GM12878 (cell line): Measurements from ENCODE around the gene EIF2B4. TPM values are rescaled to one million over a fixed set of nuclear protein-coding genes. Genes with fewer than 3 reads are reported as not detected.

Experiments used
- ATAC-seq: fragments of 200-7000 bp; cut with Tn5 transposase; 3 replicates; pipeline ENCODE4 v1.9.1; 2020; ENCODE audit warnings: mild to moderate bottlenecking, moderate library complexity
- BruUV-seq: library from RNA; stranded (reverse); fragments of 400-500 nt; replicated peaks from 2 replicates; lab custom pipeline; 2021; lab: Mats Ljungman, UMichigan
- CTCF ChIA-PET: fragments of 300-600 bp; sonication (Branson Sonifier 250); formaldehyde crosslinking; extraction: SDS; loops from one replicate; lab custom pipeline; 2021; ENCODE audit warnings: inconsistent platforms; lab: Yijun Ruan, JAX
- POLR2A ChIA-PET: fragments of 350-600 bp; formaldehyde crosslinking; extraction: SDS; loops from one replicate; lab custom pipeline; 2021; ENCODE audit warnings: inconsistent platforms; lab: Charles Lee
- RAD21 ChIA-PET: fragments of 300-600 bp; sonication (Branson Sonifier 250); formaldehyde crosslinking; loops from one replicate; lab custom pipeline; 2023; ENCODE audit warnings: antibody characterized with exemption; ENCODE audit not compliant: unreplicated experiment; lab: Charles Lee
- SMC1A ChIA-PET: fragments of 300-600 bp; sonication (Branson Sonifier 250); formaldehyde crosslinking; loops from one replicate; lab custom pipeline; 2023; ENCODE audit not compliant: unreplicated experiment, uncharacterized antibody; lab: Charles Lee
- DNase-seq: peaks from one replicate; pipeline ENCODE4 v3.0.0-alpha.2; 2011; ENCODE audit warnings: low read depth, low spot score
- FAIRE-seq: peaks from 3 replicates; lab custom pipeline; 2011; peaks lifted over from hg19 to GRCh38; lab: Jason Lieb, UNC
- H2AFZ ChIP-seq: 2 replicates; pipeline ENCODE4 v1.6.0; 2011; ENCODE audit warnings: low read depth, low read length, control low read depth; ENCODE audit not compliant: control insufficient read depth
- H3K27ac ChIP-seq: 2 replicates; pipeline ENCODE4 v1.5.1; 2011; ENCODE audit warnings: control low read depth; ENCODE audit not compliant: control insufficient read depth, insufficient read depth
- H3K27me3 ChIP-seq, 2 experiments: replicated peaks in 1 of 2; 2 replicates each; pipeline versions ENCODE4 v1.6.0 to v1.6.1; 2011; ENCODE audit warnings: low read length in 1 of 2; ENCODE audit not compliant: control insufficient read depth in 2 of 2, insufficient read depth in 2 of 2
- H3K36me3 ChIP-seq, 2 experiments: 2 replicates each; pipeline ENCODE4 v1.5.1; 2011; ENCODE audit warnings: low read length in 1 of 2; ENCODE audit not compliant: control insufficient read depth in 2 of 2, insufficient read depth in 2 of 2
- H3K4me1 ChIP-seq: 2 replicates; pipeline ENCODE4 v1.6.1; 2011; ENCODE audit warnings: mild to moderate bottlenecking, low read length, moderate library complexity, mixed read lengths; ENCODE audit not compliant: control insufficient read depth, insufficient read depth
- H3K4me2 ChIP-seq: 2 replicates; pipeline ENCODE4 v1.6.0; 2011; ENCODE audit warnings: control low read depth; ENCODE audit not compliant: control insufficient read depth, insufficient read depth
- H3K4me3 ChIP-seq: fragments of 200-600 bp; sonication (generic); 2 replicates; pipeline ENCODE4 v1.5.1; 2016
- H3K79me2 ChIP-seq: 2 replicates; pipeline ENCODE4 v1.6.0; 2011; ENCODE audit warnings: low read length; ENCODE audit not compliant: control insufficient read depth, insufficient read depth
- H3K9ac ChIP-seq: 2 replicates; pipeline ENCODE4 v1.8.0; 2011; ENCODE audit warnings: low read length, control low read depth, mixed read lengths; ENCODE audit not compliant: control insufficient read depth, insufficient read depth
- H3K9me3 ChIP-seq: replicated peaks from 3 replicates; pipeline ENCODE4 v1.5.1; 2011; ENCODE audit warnings: mild to moderate bottlenecking, low read length; ENCODE audit not compliant: control insufficient read depth, insufficient read depth
- H4K20me1 ChIP-seq: 2 replicates; pipeline ENCODE4 v1.6.0; 2011; ENCODE audit not compliant: control insufficient read depth, insufficient read depth
- CHD1 ChIP-seq: IDR thresholded peaks from 2 replicates; pipeline ENCODE4 v1.6.1; 2012; ENCODE audit warnings: low read depth, low read length, improper control_type of control experiment
- CREM ChIP-seq: IDR thresholded peaks from 2 replicates; pipeline ENCODE4 v1.6.1; 2014; ENCODE audit warnings: antibody characterized with exemption, low read depth
- GABPA ChIP-seq: IDR thresholded peaks from 2 replicates; pipeline ENCODE4 v1.6.1; 2014; ENCODE audit warnings: antibody characterized with exemption, low read depth, mild to moderate bottlenecking, inconsistent platforms
- MLLT1 ChIP-seq: fragments of 450-650 bp; IDR thresholded peaks from 2 replicates; pipeline ENCODE4 v1.6.1; 2016; ENCODE audit warnings: mild to moderate bottlenecking
- NR2C1 ChIP-seq: fragments of 450-650 bp; IDR thresholded peaks from 2 replicates; pipeline ENCODE4 v1.6.1; 2017; ENCODE audit warnings: antibody characterized with exemption, mild to moderate bottlenecking, moderate library complexity
- PBX3 ChIP-seq: IDR thresholded peaks from 2 replicates; pipeline ENCODE4 v1.6.1; 2011; ENCODE audit warnings: mild to moderate bottlenecking, low read depth, low read length, moderate library complexity; ENCODE audit not compliant: insufficient replicate concordance
- POLR2A ChIP-seq: IDR thresholded peaks from 2 replicates; pipeline ENCODE4 v1.6.1; 2011; ENCODE audit warnings: low read depth, mild to moderate bottlenecking, low read length
- RFX5 ChIP-seq: IDR thresholded peaks from 2 replicates; pipeline ENCODE4 v1.6.1; 2011; ENCODE audit warnings: low read depth, low read length, improper control_type of control experiment
- RUNX3 ChIP-seq: IDR thresholded peaks from 2 replicates; pipeline ENCODE4 v1.6.1; 2012; ENCODE audit warnings: low read length, inconsistent platforms
- TARDBP ChIP-seq: IDR thresholded peaks from 2 replicates; pipeline ENCODE4 v1.6.1; 2016; ENCODE audit warnings: borderline replicate concordance
- ZNF207 ChIP-seq: fragments of 450-650 bp; IDR thresholded peaks from 2 replicates; pipeline ENCODE4 v1.6.1; 2014; ENCODE audit warnings: antibody characterized with exemption, mild to moderate bottlenecking, borderline replicate concordance
- ZNF592 ChIP-seq: fragments of 450-650 bp; IDR thresholded peaks from 2 replicates; pipeline ENCODE4 v1.6.1; 2017; ENCODE audit warnings: mild to moderate bottlenecking, moderate library complexity
- WGBS: methylation state at CpG from one replicate; pipeline ENCODE4 v1.1.6; 2016; ENCODE audit warnings: low lambda C conversion rate; ENCODE audit not compliant: insufficient replicate concordance, insufficient coverage; ENCODE audit errors: missing lambda C conversion rate; 5-methylcytosine and 5-hydroxymethylcytosine counted together
- in situ Hi-C: fragments of 300-500 bp; cut with MboI; formaldehyde crosslinking; loops from 9 replicates; pipeline ENCODE4 v1.14.3; 2018; ENCODE audit warnings: mixed read lengths
- intact Hi-C: fragments of 100-400 bp; cut with micrococcal nuclease; formaldehyde crosslinking; loops from one replicate; pipeline ENCODE4 v1.14.2; 2022; ENCODE audit not compliant: unreplicated experiment
- polyA plus RNA-seq, 11 experiments: library from polyadenylated mRNA; depleted of rRNA in 4 of 11; unstranded in 6 of 11; stranded (reverse) in 5 of 11; fragments of >200 nt; fragmentation: Nextera tagmentation in 4 of 11; fragmentation: Illumina TruSeq in 1 of 11; extraction: Ambion mirVana in 4 of 11; extraction: Trizol in 1 of 11; gene quantifications; 1 replicate in 1 of 11; 2 replicates in 10 of 11; pipeline versions ENCODE4 v1.2.1 to v1.2.3, GENCODE V29; 2011 to 2016; ENCODE audit warnings: inconsistent platforms in 2 of 11, missing spikeins in 2 of 11, low read depth in 1 of 11
- total RNA-seq, 4 experiments: library from RNA; depleted of rRNA in 3 of 4; stranded (reverse); fragments of >200 nt in 3 of 4; fragmentation: Illumina TruSeq in 1 of 4; extraction: Trizol in 1 of 4; gene quantifications; 2 replicates each; pipeline versions ENCODE4 v1.2.1 to v1.2.3, GENCODE V29; 2013 to 2021

The EIF2B4 gene
- total and polyA plus RNA-seq, 10 of the 15 experiments (the other 5 are each of a cell fraction or from before 2014, with no cell fraction given), result 13.4 to 53.9 (median 27.5) TPM

GRCh38 chr2:27350106-27350693 lies 19.9 kb downstream of the EIF2B4 start:
- Histone ChIP-seq H3K9me3 (no peaks in the 10 kb centered on the region), H2AFZ (no peak overlapping the region), H3K27ac (no peak overlapping the region), H3K9ac (no peak overlapping the region), H4K20me1 (no peaks in the 10 kb centered on the region), H3K27me3 (no peaks in the 10 kb centered on the region), H3K4me3 (no peak overlapping the region), H3K79me2 (peaks cover 63% of the 10 kb centered on the region), H3K4me1 (no peaks in the 10 kb centered on the region; the same call in 1 of the 2 replicates), H3K4me2 (no peak overlapping the region), H3K36me3 (no peaks in the 10 kb centered on the region; a peak in 1 of 4 replicates)
- CTCF ChIA-PET, result interaction anchor here (0.7 to 1.5 kb wide), 2 partner anchors 49 to 79 kb away, joined by 3 read pairs; no protein-coding TSS in a partner anchor
- 58% methylated on average over 7 of the region's 7 CpGs for WGBS
- BruUV-seq, result no TSS peak
- no peak for DNase-seq
- ATAC-seq, result no peak
- in situ Hi-C loops (no loop called here), intact Hi-C loops (loop anchor here (10.0 kb wide), 1 partner anchor 135 kb away; the partner anchor contains the start of genes ATRAID, CAD and SLC5A6)
- no peak for FAIRE-seq
- TF ChIP-seq POLR2A (no peak), NR2C1 (no peak), GABPA (no peak), ZNF592 (no peak), CREM (no peak), RFX5 (no peak), MLLT1 (no peak), CHD1 (no peak), RUNX3 (no peak), TARDBP (no peak), PBX3 (no peak), ZNF207 (no peak)
- RAD21 ChIA-PET, result no interaction called here
- POLR2A ChIA-PET, result interaction anchor here (0.5 to 1.2 kb wide), 2 partner anchors 10 to 17 kb away, joined by 4 to 5 read pairs; no protein-coding TSS in a partner anchor
- SMC1A ChIA-PET, result interaction anchor here (1.5 kb wide), 1 partner anchor 21 kb away, joined by 4 read pairs; the partner anchor contains the start of gene SNX17
